GM21381 (cell line): ENCODE data around the gene RNF151.
A peak's percentile ranks its signal among the peaks of the same experiment; 100 is the strongest.

ENCODE experiments used
- ATAC-seq: cut with Tn5 transposase; IDR thresholded peaks from one replicate; pipeline ENCODE4 v1.9.1; 2021; ENCODE audit warnings: mild to moderate bottlenecking, moderate library complexity; ENCODE audit not compliant: unreplicated experiment

The RNF151 gene

GRCh38 chr16:1976216-1976520, 9.5 kb downstream of the RNF151 start:
- no peak for ATAC-seq

- no peak for ATAC-seq
Observed at GRCh38 chr16:1976951-1977874, 10.6 kb downstream of the RNF151 start.

- ATAC-seq: no peak
Observed at GRCh38 chr16:1977875-1978268, 11.2 kb downstream of the RNF151 start.

- ATAC-seq: no peak
Observed at GRCh38 chr16:1978476-1979120, 11.9 kb downstream of the RNF151 start.

GRCh38 chr16:1979271-1980029, 12.8 kb downstream of the RNF151 start:
- ATAC-seq: no peak

- ATAC-seq: no peak
Observed at GRCh38 chr16:1980030-1980769, 13.5 kb downstream of the RNF151 start.

- ATAC-seq: no peak
Observed at GRCh38 chr16:1980770-1981087, 14.1 kb downstream of the RNF151 start.

- ATAC-seq: no peak
Observed at GRCh38 chr16:1981398-1981836, 14.8 kb downstream of the RNF151 start, which contains the start of gene NOXO1. NOXO1 (minus strand) TSS chr16:1981469; CDS start chr16:1981179, 290 bp downstream.

GRCh38 chr16:1982013-1982433, 15.4 kb downstream of the RNF151 start:
- ATAC-seq: no peak

- no peak for ATAC-seq
Observed at GRCh38 chr16:1982991-1983543, 16.4 kb downstream of the RNF151 start.

- peak; percentile 82 for ATAC-seq
Observed at GRCh38 chr16:1983544-1984346, 17.1 kb downstream of the RNF151 start, which contains the start of gene GFER. GFER (plus strand) TSS chr16:1984193; CDS start chr16:1984219, 26 bp downstream.

- peak; percentile 3 for ATAC-seq
Observed at GRCh38 chr16:1984347-1985225, 17.9 kb downstream of the RNF151 start.

- ATAC-seq: no peak
Observed at GRCh38 chr16:1985466-1986150, 19.0 kb downstream of the RNF151 start.

- no peak for ATAC-seq
Observed at GRCh38 chr16:1987198-1987597, 20.5 kb downstream of the RNF151 start.

- ATAC-seq: no peak
Observed at GRCh38 chr16:1989209-1990100, 22.8 kb downstream of the RNF151 start, which contains the start of gene SYNGR3. SYNGR3 (plus strand) TSS chr16:1989970; CDS start chr16:1990103, 133 bp downstream.

GRCh38 chr16:1990101-1990350, 23.4 kb downstream of the RNF151 start:
- ATAC-seq: no peak
